CD14-positive monocyte (primary cell): ENCODE results near the gene UNC5C. TPM values are rescaled to one million over a fixed set of nuclear protein-coding genes. Genes with fewer than 3 reads are reported as not detected.

Experiments used
- DNase-seq, 3 donors: peaks; one replicate each; pipeline ENCODE4 v3.0.0-alpha.2; 2011 to 2022
- H2AFZ ChIP-seq: 2 replicates; pipeline ENCODE4 v1.6.0; 2012; ENCODE audit warnings: mild to moderate bottlenecking, low read depth, low read length, inconsistent platforms; ENCODE audit not compliant: insufficient read depth, poor library complexity, severe bottlenecking
- H3K27ac ChIP-seq, 2 donors: 1 replicate in 1 of 2; 2 replicates in 1 of 2; pipeline ENCODE4 v1.5.1; 2012 to 2013; ENCODE audit warnings: low read length in 2 of 2, control low read depth in 1 of 2, inconsistent platforms in 1 of 2, low read depth in 1 of 2, mild to moderate bottlenecking in 1 of 2
- H3K27me3 ChIP-seq, 2 donors: one replicate each; pipeline versions ENCODE4 v1.6.0 to v1.6.1; 2011 to 2013; ENCODE audit warnings: low read length in 2 of 2; ENCODE audit not compliant: control insufficient read depth in 2 of 2, insufficient read depth in 2 of 2
- H3K36me3 ChIP-seq, 2 donors: replicated peaks in 1 of 2; 1 replicate in 1 of 2; 2 replicates in 1 of 2; pipeline versions ENCODE4 v1.5.1 to v1.6.1; 2012 to 2013; ENCODE audit warnings: low read length in 2 of 2, control low read depth in 1 of 2, inconsistent platforms in 1 of 2, mild to moderate bottlenecking in 1 of 2; ENCODE audit not compliant: insufficient read depth in 2 of 2, control insufficient read depth in 1 of 2
- H3K4me1 ChIP-seq, 2 donors: 1 replicate in 1 of 2; 2 replicates in 1 of 2; pipeline versions ENCODE4 v1.5.1 to v1.6.1; 2012 to 2013; ENCODE audit warnings: low read length in 2 of 2, control low read depth in 1 of 2, inconsistent platforms in 1 of 2, mild to moderate bottlenecking in 1 of 2, moderate library complexity in 1 of 2; ENCODE audit not compliant: insufficient read depth in 2 of 2, control insufficient read depth in 1 of 2
- H3K4me2 ChIP-seq: replicated peaks from 2 replicates; pipeline ENCODE3; 2012; ENCODE audit warnings: low read length, moderate library complexity, mild to moderate bottlenecking; ENCODE audit not compliant: poor library complexity, severe bottlenecking; ENCODE audit errors: extremely low read depth
- H3K4me3 ChIP-seq, 3 experiments: fragments of 200-600 bp in 1 of 3; sonication (generic) in 1 of 3; replicated peaks in 1 of 3; 1 replicate in 2 of 3; 2 replicates in 1 of 3; pipeline ENCODE4 v1.5.1; 2011 to 2013; ENCODE audit warnings: low read length in 3 of 3, mild to moderate bottlenecking in 3 of 3, control low read depth in 2 of 3, low read depth in 2 of 3, inconsistent platforms in 1 of 3, moderate library complexity in 1 of 3
- H3K79me2 ChIP-seq: 2 replicates; pipeline ENCODE4 v1.6.0; 2012; ENCODE audit warnings: mild to moderate bottlenecking, control low read depth, inconsistent platforms, low read length, moderate library complexity; ENCODE audit not compliant: insufficient read depth
- H3K9ac ChIP-seq: 2 replicates; pipeline ENCODE4 v1.6.0; 2017; ENCODE audit warnings: low read length, mild to moderate bottlenecking; ENCODE audit not compliant: insufficient read depth, poor library complexity, severe bottlenecking
- H3K9me3 ChIP-seq, 2 donors: replicated peaks in 1 of 2; 1 replicate in 1 of 2; 2 replicates in 1 of 2; pipeline versions ENCODE4 v1.5.1 to v1.6.1; 2012 to 2013; ENCODE audit warnings: low read length in 2 of 2, control low read depth in 1 of 2; ENCODE audit not compliant: control insufficient read depth in 1 of 2, insufficient read depth in 1 of 2
- H4K20me1 ChIP-seq: 2 replicates; pipeline ENCODE4 v1.6.0; 2012; ENCODE audit warnings: mild to moderate bottlenecking, low read length, control low read depth, moderate library complexity; ENCODE audit not compliant: insufficient read depth
- H3K27ac Mint-ChIP-seq, 7 donors: one replicate each; pipeline ENCODE4 v1.8.0; 2020; ENCODE audit warnings: mild to moderate bottlenecking in 7 of 7, mixed read lengths in 7 of 7, moderate library complexity in 6 of 7, inconsistent platforms in 2 of 7
- H3K27me3 Mint-ChIP-seq, 3 donors: one replicate each; pipeline ENCODE4 v1.8.0; 2021 to 2022; ENCODE audit warnings: low read depth in 3 of 3, mild to moderate bottlenecking in 3 of 3, mixed read lengths in 3 of 3, moderate library complexity in 3 of 3, inconsistent platforms in 1 of 3
- H3K36me3 Mint-ChIP-seq, 2 donors: one replicate each; pipeline ENCODE4 v1.8.0; 2020; ENCODE audit warnings: mixed read lengths in 2 of 2, inconsistent platforms in 1 of 2, mild to moderate bottlenecking in 1 of 2
- H3K4me1 Mint-ChIP-seq: one replicate; pipeline ENCODE4 v1.8.0; 2020; ENCODE audit warnings: mild to moderate bottlenecking, mixed read lengths
- H3K4me3 Mint-ChIP-seq, 2 donors: one replicate each; pipeline ENCODE4 v1.8.0; 2020; ENCODE audit warnings: mild to moderate bottlenecking in 2 of 2, mixed read lengths in 2 of 2, moderate library complexity in 1 of 2
- H3K9me3 Mint-ChIP-seq, 7 donors: one replicate each; pipeline ENCODE4 v1.8.0; 2020 to 2022; ENCODE audit warnings: mixed read lengths in 7 of 7, mild to moderate bottlenecking in 6 of 7, moderate library complexity in 6 of 7, inconsistent platforms in 2 of 7
- WGBS: methylation state at CpG from one replicate; pipeline ENCODE4 v1.1.5; 2013; ENCODE audit warnings: missing lambda C conversion rate; ENCODE audit not compliant: insufficient coverage; 5-methylcytosine and 5-hydroxymethylcytosine counted together
- intact Hi-C, 2 donors: fragments of 100-400 bp; cut with micrococcal nuclease; formaldehyde crosslinking; loops; one replicate each; pipeline versions ENCODE4 v1.15.0 to v1.15.1; 2023
- polyA plus RNA-seq, 3 donors: library from polyadenylated mRNA; depleted of rRNA in 1 of 3; unstranded in 2 of 3; stranded (reverse) in 1 of 3; fragments of 300-500 nt in 2 of 3; fragments of >200 nt in 1 of 3; fragmentation: Illumina TruSeq in 2 of 3; gene quantifications; 1 replicate in 2 of 3; 2 replicates in 1 of 3; pipeline ENCODE4 v1.2.3, GENCODE V29; 2012 to 2021
- TF ChIP-seq, protein P1 (sequence below): fragments of 200-600 bp; IDR thresholded peaks from one replicate; pipeline ENCODE4 v1.8.0; 2022; ENCODE audit warnings: antibody characterized with exemption, mild to moderate bottlenecking

Gene UNC5C
- polyA plus RNA-seq, 3 donors, result 0.03 TPM; not detected in 2

DNA sequence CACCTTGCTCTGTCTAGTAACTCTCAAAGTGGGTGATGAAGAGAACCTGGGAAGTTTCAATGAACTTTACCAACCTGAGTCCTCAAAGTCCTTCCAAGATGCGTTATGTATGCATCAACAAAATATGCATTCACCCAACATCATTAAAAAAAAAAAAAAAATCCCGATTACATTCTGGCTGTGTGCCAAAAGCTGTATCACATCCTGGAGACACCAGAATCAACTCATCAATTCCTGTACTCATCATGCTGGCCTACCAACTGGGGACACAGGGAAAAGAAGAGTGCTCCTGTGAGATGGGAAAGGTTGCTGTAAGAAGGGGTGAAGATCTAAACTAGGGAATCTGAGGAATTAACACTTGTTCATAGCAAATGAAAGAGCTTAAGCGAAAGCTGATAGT lies 16.5 kb downstream of the UNC5C start:
- Histone ChIP-seq H3K9ac (no peak overlapping the region), H3K4me2 (no peak overlapping the region), H3K79me2 (no peaks in the 10 kb centered on the region), H3K4me1 (no peaks in the 10 kb centered on the region), H3K36me3 (no peaks in the 10 kb centered on the region), H3K27ac (no peak overlapping the region), H3K4me3 (no peak overlapping the region), H3K9me3 (no peaks in the 10 kb centered on the region), H3K27me3 (no peaks in the 10 kb centered on the region), H2AFZ (no peak overlapping the region), H4K20me1 (no peaks in the 10 kb centered on the region)
- Mint-ChIP-seq H3K4me3 (no peak overlapping the region), H3K9me3 (no peaks in the 10 kb centered on the region), H3K27me3 (peaks cover 0 to 4% (median 0%) of the 10 kb centered on the region in 3 donors), H3K4me1 (no peaks in the 10 kb centered on the region), H3K36me3 (no peaks in the 10 kb centered on the region), H3K27ac (peak overlapping the region in 1 of 7 donors; percentile 15)
- TF ChIP-seq, protein P1, sequence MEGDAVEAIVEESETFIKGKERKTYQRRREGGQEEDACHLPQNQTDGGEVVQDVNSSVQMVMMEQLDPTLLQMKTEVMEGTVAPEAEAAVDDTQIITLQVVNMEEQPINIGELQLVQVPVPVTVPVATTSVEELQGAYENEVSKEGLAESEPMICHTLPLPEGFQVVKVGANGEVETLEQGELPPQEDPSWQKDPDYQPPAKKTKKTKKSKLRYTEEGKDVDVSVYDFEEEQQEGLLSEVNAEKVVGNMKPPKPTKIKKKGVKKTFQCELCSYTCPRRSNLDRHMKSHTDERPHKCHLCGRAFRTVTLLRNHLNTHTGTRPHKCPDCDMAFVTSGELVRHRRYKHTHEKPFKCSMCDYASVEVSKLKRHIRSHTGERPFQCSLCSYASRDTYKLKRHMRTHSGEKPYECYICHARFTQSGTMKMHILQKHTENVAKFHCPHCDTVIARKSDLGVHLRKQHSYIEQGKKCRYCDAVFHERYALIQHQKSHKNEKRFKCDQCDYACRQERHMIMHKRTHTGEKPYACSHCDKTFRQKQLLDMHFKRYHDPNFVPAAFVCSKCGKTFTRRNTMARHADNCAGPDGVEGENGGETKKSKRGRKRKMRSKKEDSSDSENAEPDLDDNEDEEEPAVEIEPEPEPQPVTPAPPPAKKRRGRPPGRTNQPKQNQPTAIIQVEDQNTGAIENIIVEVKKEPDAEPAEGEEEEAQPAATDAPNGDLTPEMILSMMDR, result no peak
- DNase-seq, result no peak
- 100% methylated on average over 2 of the region's 3 CpGs for WGBS
- intact Hi-C loops, result no loop called here

DNA sequence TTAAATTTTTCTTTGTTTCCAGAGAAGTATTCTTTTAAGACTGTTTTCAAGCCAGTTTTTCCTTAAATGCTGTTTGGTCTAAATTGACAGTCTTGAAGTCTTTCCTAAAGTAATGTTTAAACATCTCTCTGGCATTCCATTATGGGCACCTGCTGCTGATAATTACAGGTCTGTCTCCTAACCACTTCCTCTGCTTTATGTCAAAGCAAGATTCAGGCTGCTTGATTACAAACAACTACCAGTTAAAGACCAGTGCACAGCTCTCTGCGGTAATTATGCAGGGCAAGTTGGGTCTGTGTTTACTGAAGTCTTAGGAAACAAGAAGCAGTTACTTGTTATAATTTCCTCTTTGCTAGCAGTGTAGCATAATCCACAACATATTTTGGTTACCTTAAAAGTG lies 17.6 kb downstream of the UNC5C start:
- Mint-ChIP-seq H3K9me3 (no peaks in the 10 kb centered on the region), H3K27me3 (peaks cover 0 to 4% (median 0%) of the 10 kb centered on the region in 3 donors), H3K36me3 (no peaks in the 10 kb centered on the region), H3K27ac (no peak overlapping the region), H3K4me1 (no peaks in the 10 kb centered on the region), H3K4me3 (no peak overlapping the region)
- DNase-seq, result no peak
- Histone ChIP-seq H3K4me2 (no peak overlapping the region), H4K20me1 (no peaks in the 10 kb centered on the region), H3K9me3 (no peaks in the 10 kb centered on the region), H3K9ac (no peak overlapping the region), H3K27ac (no peak overlapping the region), H3K79me2 (no peaks in the 10 kb centered on the region), H3K4me3 (no peak overlapping the region), H2AFZ (no peak overlapping the region), H3K36me3 (no peaks in the 10 kb centered on the region), H3K27me3 (no peaks in the 10 kb centered on the region), H3K4me1 (no peaks in the 10 kb centered on the region)
- TF ChIP-seq, protein P1, result no peak
- intact Hi-C loops, result no loop called here
- no CpG with 5 or more reads among the region's 1 CpG for WGBS
